ENCODE measurements around the gene KIF21A.

KIF21A gene

GRCh38 chr12:39278426-39278825 lies 164.5 kb downstream of the KIF21A start:
- Histone ChIP-seq H2AFZ (ENCODE audit: low read length) (no peak overlapping the region), H3K4me1 (ENCODE audit: low read length) (no peaks in the 10 kb centered on the region), H3K9ac (ENCODE audit: low read length) (no peak overlapping the region), H3K4me3 (ENCODE audit: low read length) (no peak overlapping the region), H3K9me3 (replicated peaks; ENCODE audit: insufficient read depth, low read length) (no peaks in the 10 kb centered on the region), H3K36me3 (replicated peaks; ENCODE audit: insufficient read depth, low read length) (no peaks in the 10 kb centered on the region), H3K27ac (ENCODE audit: low read length) (no peak overlapping the region), H3F3A (ENCODE audit: insufficient read depth, low read length) (no peaks in the 10 kb centered on the region), H4K20me1 (ENCODE audit: insufficient read depth, low read length) (no peaks in the 10 kb centered on the region), H3K27me3 (replicated peaks; ENCODE audit: insufficient read depth, low read length) (no peaks in the 10 kb centered on the region), H3K79me2 (ENCODE audit: low read length) (no peaks in the 10 kb centered on the region), H3K9me2 (replicated peaks; ENCODE audit: insufficient read depth, low read length) (no peaks in the 10 kb centered on the region), H3K4me2 (ENCODE audit: low read depth, low read length) (no peak overlapping the region)
- DNase-seq, result no peak
- no peak for TF ChIP-seq EZH2phosphoT487 (IDR thresholded peaks at IDR 0.05; ENCODE audit: low read length)
- no peak for TF ChIP-seq EZH2 (optimal IDR thresholded peaks at IDR 0.05; ENCODE audit: low read depth, low read length)
- no peak for TF ChIP-seq CTCF (IDR thresholded peaks at IDR 0.05; ENCODE audit: low read length)

- no peaks in the 10 kb centered on the region for H3K9me3 ChIP-seq (replicated peaks; ENCODE audit: insufficient read depth, low read length)
Measured at GRCh38 chr12:39277416-39277815, 165.5 kb downstream of the KIF21A start.

GRCh38 chr12:39275846-39276245 lies 167.1 kb downstream of the KIF21A start:
- H3F3A ChIP-seq (ENCODE audit: insufficient read depth, low read length), result no peaks in the 10 kb centered on the region
- no peak for TF ChIP-seq CTCF (IDR thresholded peaks at IDR 0.05; ENCODE audit: low read length)
- TF ChIP-seq EZH2 (optimal IDR thresholded peaks at IDR 0.05; ENCODE audit: low read depth, low read length), result no peak
- TF ChIP-seq EZH2phosphoT487 (IDR thresholded peaks at IDR 0.05; ENCODE audit: low read length), result no peak
- no peaks in the 10 kb centered on the region for H3K79me2 ChIP-seq (ENCODE audit: low read length)
- H3K9ac ChIP-seq (ENCODE audit: low read length), result no peak overlapping the region
- H3K4me1 ChIP-seq (ENCODE audit: low read length), result no peaks in the 10 kb centered on the region
- H3K27ac ChIP-seq (ENCODE audit: low read length), result no peak overlapping the region
- no peaks in the 10 kb centered on the region for H3K9me3 ChIP-seq (replicated peaks; ENCODE audit: insufficient read depth, low read length)
- H3K4me3 ChIP-seq (ENCODE audit: low read length), result no peak overlapping the region
- no peak for DNase-seq
- no peak overlapping the region for H2AFZ ChIP-seq (ENCODE audit: low read length)
- H3K4me2 ChIP-seq (ENCODE audit: low read depth, low read length), result no peak overlapping the region
- no peaks in the 10 kb centered on the region for H3K27me3 ChIP-seq (replicated peaks; ENCODE audit: insufficient read depth, low read length)
- H4K20me1 ChIP-seq (ENCODE audit: insufficient read depth, low read length), result no peaks in the 10 kb centered on the region
- H3K36me3 ChIP-seq (replicated peaks; ENCODE audit: insufficient read depth, low read length), result no peaks in the 10 kb centered on the region
- H3K9me2 ChIP-seq (replicated peaks; ENCODE audit: insufficient read depth, low read length), result no peaks in the 10 kb centered on the region

More at GRCh38 chr12:39277416-39277815, 165.5 kb downstream of the KIF21A start:
- TF ChIP-seq EZH2phosphoT487 (IDR thresholded peaks at IDR 0.05; ENCODE audit: low read length) (no peak), CTCF (IDR thresholded peaks at IDR 0.05; ENCODE audit: low read length) (no peak), EZH2 (optimal IDR thresholded peaks at IDR 0.05; ENCODE audit: low read depth, low read length) (no peak)
- no peak for DNase-seq
- no peak overlapping the region for H3K4me3 ChIP-seq (ENCODE audit: low read length)
- H3K27ac ChIP-seq (ENCODE audit: low read length), result no peak overlapping the region
- no peaks in the 10 kb centered on the region for H3K4me1 ChIP-seq (ENCODE audit: low read length)
- H3K27me3 ChIP-seq (replicated peaks; ENCODE audit: insufficient read depth, low read length), result no peaks in the 10 kb centered on the region
- no peak overlapping the region for H3K4me2 ChIP-seq (ENCODE audit: low read depth, low read length)
- no peaks in the 10 kb centered on the region for H3F3A ChIP-seq (ENCODE audit: insufficient read depth, low read length)
- H2AFZ ChIP-seq (ENCODE audit: low read length), result no peak overlapping the region
- no peaks in the 10 kb centered on the region for H4K20me1 ChIP-seq (ENCODE audit: insufficient read depth, low read length)
- H3K36me3 ChIP-seq (replicated peaks; ENCODE audit: insufficient read depth, low read length), result no peaks in the 10 kb centered on the region
- H3K9me2 ChIP-seq (replicated peaks; ENCODE audit: insufficient read depth, low read length), result no peaks in the 10 kb centered on the region
- no peak overlapping the region for H3K9ac ChIP-seq (ENCODE audit: low read length)
- H3K79me2 ChIP-seq (ENCODE audit: low read length), result no peaks in the 10 kb centered on the region

Measured in MM.1S (cell line).